Gastrocnemius medialis (tissue), 4 donors: ENCODE measurements around the gene MYT1. TPM values are rescaled to one million over a fixed set of nuclear protein-coding genes. Genes with fewer than 3 reads are reported as not detected.

Experiments used
- ATAC-seq, 2 donors: fragments of 150-250 bp; one replicate each; pipeline ENCODE4 v1.9.1; 2016
- DNase-seq, 2 donors: peaks; one replicate each; pipeline ENCODE4 v3.0.0-alpha.2; 2019
- H3K27ac ChIP-seq, 4 donors: fragments of 200-600 bp; sonication (generic); 1 replicate in 1 of 4; 2 replicates in 3 of 4; pipeline ENCODE4 v1.5.1; 2016 to 2018; ENCODE audit warnings: mild to moderate bottlenecking in 2 of 4, moderate library complexity in 1 of 4
- H3K27me3 ChIP-seq, 3 donors: fragments of 200-600 bp; sonication (generic) in 2 of 3; 1 replicate in 1 of 3; 2 replicates in 2 of 3; pipeline versions ENCODE4 v1.5.1 to v1.6.0; 2016 to 2019; ENCODE audit warnings: mild to moderate bottlenecking in 1 of 3, moderate library complexity in 1 of 3
- H3K36me3 ChIP-seq, 2 donors: fragments of 200-600 bp; sonication (generic) in 1 of 2; one replicate each; pipeline ENCODE4 v1.5.1; 2017 to 2018
- H3K4me1 ChIP-seq, 2 donors: fragments of 200-600 bp; sonication (generic) in 1 of 2; one replicate each; pipeline ENCODE4 v1.5.1; 2016 to 2017; ENCODE audit warnings: mild to moderate bottlenecking in 2 of 2
- H3K4me3 ChIP-seq, 4 donors: fragments of 200-600 bp; sonication (generic) in 3 of 4; 1 replicate in 1 of 4; 2 replicates in 3 of 4; pipeline ENCODE4 v1.5.1; 2016 to 2019; ENCODE audit warnings: mild to moderate bottlenecking in 2 of 4
- H3K9me3 ChIP-seq, 3 donors: fragments of 200-600 bp; sonication (generic) in 2 of 3; 1 replicate in 1 of 3; 2 replicates in 2 of 3; pipeline ENCODE4 v1.5.1; 2016 to 2019
- POLR2A ChIP-seq, 2 donors: fragments of 450-650 bp; IDR thresholded peaks; one replicate each; pipeline ENCODE4 v1.6.1; 2017; ENCODE audit warnings: antibody characterized with exemption in 2 of 2, mild to moderate bottlenecking in 2 of 2, moderate library complexity in 2 of 2
- in situ Hi-C, 4 donors: fragments of 200-750 bp; cut with MboI; loops; one replicate each; pipeline versions ENCODE4 v1.15.0 to v1.8.0; 2017; ENCODE audit warnings: low sequenced_read_pairs in 4 of 4
- intact Hi-C: fragments of 100-400 bp; cut with DNase I; formaldehyde crosslinking; loops from one replicate; pipeline ENCODE4 v1.15.1; 2023; ENCODE audit warnings: low total_unique reads
- total RNA-seq, 4 donors: library from RNA; depleted of rRNA; stranded (reverse); fragments of >200 nt; gene quantifications; one replicate each; pipeline versions ENCODE4 v1.1.0 to v1.2.3, GENCODE V29; 2016
- TF ChIP-seq, protein P1 (sequence below), 5 experiments: fragments of 450-650 bp in 3 of 5; fragments of 200-600 bp in 2 of 5; sonication (generic) in 2 of 5; IDR thresholded peaks in 4 of 5; conservative IDR thresholded peaks in 1 of 5; 1 replicate in 4 of 5; 2 replicates in 1 of 5; pipeline ENCODE4 v1.5.1; 2016 to 2019; ENCODE audit warnings: antibody characterized with exemption in 5 of 5, mild to moderate bottlenecking in 3 of 5, moderate library complexity in 3 of 5

Gene MYT1
- total RNA-seq, 4 donors from 2014 or later, result not detected

DNA sequence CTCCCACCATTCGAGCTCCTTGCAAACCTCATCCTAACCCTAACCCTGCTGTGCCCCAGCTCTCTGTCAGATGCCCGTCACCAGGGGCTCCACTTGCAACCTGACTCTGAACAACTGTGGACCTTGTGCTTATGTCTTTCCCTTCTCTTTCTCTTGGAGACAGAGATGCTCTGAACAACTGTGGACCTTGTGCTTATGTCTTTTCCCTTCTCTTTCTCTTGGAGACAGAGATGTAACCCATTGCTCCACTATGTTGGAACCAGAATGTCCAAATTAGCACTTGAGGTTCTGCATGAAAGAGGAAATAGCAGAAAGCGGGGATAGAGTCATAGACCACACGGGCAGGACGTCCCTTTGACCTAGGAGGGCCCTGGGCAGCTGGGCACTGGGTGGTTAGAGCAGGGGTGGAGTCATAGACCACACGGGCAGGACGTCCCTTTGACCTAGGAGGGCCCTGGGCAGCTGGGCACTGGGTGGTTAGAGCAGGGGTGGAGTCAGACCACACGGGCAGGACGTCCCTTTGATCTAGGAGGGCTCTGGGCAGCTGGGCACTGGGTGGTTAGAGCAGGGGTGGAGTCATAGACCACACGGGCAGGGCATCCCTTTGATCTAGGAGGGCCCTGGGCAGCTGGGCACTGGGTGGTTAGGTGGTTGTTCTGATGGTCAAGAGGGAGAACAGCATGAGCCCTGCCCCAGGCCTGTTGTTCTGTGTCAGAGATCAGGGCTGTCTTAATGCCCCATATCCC lies 113.5 kb downstream of the MYT1 start:
- no peaks in the 10 kb centered on the region for H3K27me3 ChIP-seq
- no peaks in the 10 kb centered on the region for H3K9me3 ChIP-seq
- TF ChIP-seq, protein P1, sequence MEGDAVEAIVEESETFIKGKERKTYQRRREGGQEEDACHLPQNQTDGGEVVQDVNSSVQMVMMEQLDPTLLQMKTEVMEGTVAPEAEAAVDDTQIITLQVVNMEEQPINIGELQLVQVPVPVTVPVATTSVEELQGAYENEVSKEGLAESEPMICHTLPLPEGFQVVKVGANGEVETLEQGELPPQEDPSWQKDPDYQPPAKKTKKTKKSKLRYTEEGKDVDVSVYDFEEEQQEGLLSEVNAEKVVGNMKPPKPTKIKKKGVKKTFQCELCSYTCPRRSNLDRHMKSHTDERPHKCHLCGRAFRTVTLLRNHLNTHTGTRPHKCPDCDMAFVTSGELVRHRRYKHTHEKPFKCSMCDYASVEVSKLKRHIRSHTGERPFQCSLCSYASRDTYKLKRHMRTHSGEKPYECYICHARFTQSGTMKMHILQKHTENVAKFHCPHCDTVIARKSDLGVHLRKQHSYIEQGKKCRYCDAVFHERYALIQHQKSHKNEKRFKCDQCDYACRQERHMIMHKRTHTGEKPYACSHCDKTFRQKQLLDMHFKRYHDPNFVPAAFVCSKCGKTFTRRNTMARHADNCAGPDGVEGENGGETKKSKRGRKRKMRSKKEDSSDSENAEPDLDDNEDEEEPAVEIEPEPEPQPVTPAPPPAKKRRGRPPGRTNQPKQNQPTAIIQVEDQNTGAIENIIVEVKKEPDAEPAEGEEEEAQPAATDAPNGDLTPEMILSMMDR (IDR thresholded peaks at IDR 0.05 in 4 of 5, conservative IDR thresholded peaks at IDR 0.05 in 1 of 5), result no peak
- no peak for TF ChIP-seq POLR2A (IDR thresholded peaks at IDR 0.05)
- no peaks in the 10 kb centered on the region for H3K36me3 ChIP-seq
- no peak for DNase-seq
- intact Hi-C loops, result no loop called here
- H3K27ac ChIP-seq, result no peak overlapping the region
- H3K4me3 ChIP-seq, result no peak overlapping the region
- no peaks in the 10 kb centered on the region for H3K4me1 ChIP-seq
- in situ Hi-C loops, result no loop called here
- ATAC-seq, result no peak

DNA sequence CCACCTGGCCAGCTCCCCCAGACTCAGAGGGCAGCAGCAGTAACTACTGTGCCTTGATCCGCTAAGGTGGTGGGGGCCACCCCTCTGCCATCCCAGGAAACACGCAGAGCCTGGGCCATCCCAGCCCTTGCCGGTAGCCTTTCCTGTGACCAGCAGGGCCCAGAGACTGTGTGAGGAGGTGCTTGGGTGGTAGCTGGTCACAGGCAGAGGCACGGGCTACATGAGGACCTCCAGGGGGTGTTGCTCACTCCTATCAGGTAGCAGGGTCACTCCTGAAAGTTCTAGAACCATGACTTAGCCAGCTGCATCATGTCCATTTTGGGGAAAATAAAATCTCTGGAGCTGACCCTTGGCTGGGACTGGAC lies 114.0 kb downstream of the MYT1 start:
- no peaks in the 10 kb centered on the region for H3K27me3 ChIP-seq
- DNase-seq (no peak), ATAC-seq (no peak)
- TF ChIP-seq, protein P1 (IDR thresholded peaks at IDR 0.05 in 4 of 5, conservative IDR thresholded peaks at IDR 0.05 in 1 of 5), result no peak
- no peaks in the 10 kb centered on the region for H3K9me3 ChIP-seq
- H3K4me3 ChIP-seq, result no peak overlapping the region
- intact Hi-C loops, result no loop called here
- H3K27ac ChIP-seq, result no peak overlapping the region
- no peaks in the 10 kb centered on the region for H3K36me3 ChIP-seq
- in situ Hi-C loops, result no loop called here
- H3K4me1 ChIP-seq, result no peaks in the 10 kb centered on the region

DNA sequence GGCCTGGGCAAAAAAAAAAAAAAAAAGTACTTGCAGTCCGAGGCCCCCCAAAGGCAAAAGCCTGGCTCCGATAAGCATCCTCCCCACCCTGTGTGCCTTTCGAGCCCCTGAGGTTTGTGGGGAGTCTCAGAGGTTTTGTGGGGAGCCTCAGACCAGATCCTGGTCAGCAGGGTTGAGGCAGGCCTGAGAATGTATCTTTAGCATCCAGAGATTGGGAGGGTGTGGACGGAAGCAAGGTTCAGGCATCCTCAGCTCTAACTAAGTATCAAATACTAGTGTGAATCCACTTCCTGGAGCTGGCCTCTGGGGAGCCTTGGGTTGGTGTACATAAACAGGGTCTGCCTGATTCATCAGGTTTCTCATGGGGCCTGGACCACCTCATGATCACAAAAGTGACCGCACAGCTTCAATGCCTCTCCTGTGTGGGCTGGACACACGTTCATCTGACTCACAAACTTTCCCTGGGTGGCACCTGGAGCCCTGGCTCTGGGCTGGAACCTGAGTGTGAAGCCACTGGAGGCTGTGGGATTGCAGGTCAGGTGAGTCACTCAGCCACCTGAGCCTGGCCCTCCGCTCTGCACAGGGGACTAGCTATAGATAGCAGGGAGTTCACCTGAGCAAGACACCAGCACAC lies 115.7 kb downstream of the MYT1 start:
- no peaks in the 10 kb centered on the region for H3K9me3 ChIP-seq
- no peak for ATAC-seq
- intact Hi-C loops (no loop called here), in situ Hi-C loops (no loop called here)
- no peak for DNase-seq
- H3K36me3 ChIP-seq, result no peaks in the 10 kb centered on the region
- TF ChIP-seq, protein P1 (IDR thresholded peaks at IDR 0.05 in 4 of 5, conservative IDR thresholded peaks at IDR 0.05 in 1 of 5), result no peak
- no peak for TF ChIP-seq POLR2A (IDR thresholded peaks at IDR 0.05)
- no peak overlapping the region for H3K4me3 ChIP-seq
- H3K27ac ChIP-seq, result no peak overlapping the region
- H3K27me3 ChIP-seq, result no peaks in the 10 kb centered on the region
- no peaks in the 10 kb centered on the region for H3K4me1 ChIP-seq

DNA sequence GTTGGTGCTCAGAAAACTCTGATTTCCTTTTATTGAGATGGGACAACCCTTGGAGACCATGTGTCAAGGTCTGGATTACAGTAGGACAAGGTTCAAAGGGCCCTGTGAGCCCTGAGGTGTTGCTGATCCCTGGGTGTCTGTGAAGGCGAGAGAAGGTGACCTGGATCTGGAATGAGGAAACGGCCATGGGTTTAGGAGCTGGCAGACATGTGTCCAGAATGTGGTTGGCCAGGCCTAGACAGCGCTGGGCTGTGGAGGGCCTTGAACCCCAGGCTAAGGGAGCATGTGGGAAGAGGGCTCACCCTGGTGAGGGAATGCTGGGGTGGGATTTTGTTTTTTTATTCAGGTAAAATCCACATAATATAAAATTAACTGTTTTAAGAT lies 116.2 kb downstream of the MYT1 start:
- Histone ChIP-seq H3K27me3 (no peaks in the 10 kb centered on the region), H3K4me3 (no peak overlapping the region), H3K36me3 (no peaks in the 10 kb centered on the region), H3K27ac (no peak overlapping the region), H3K9me3 (no peaks in the 10 kb centered on the region), H3K4me1 (no peaks in the 10 kb centered on the region)
- DNase-seq, result no peak
- in situ Hi-C loops, result no loop called here
- TF ChIP-seq POLR2A (IDR thresholded peaks at IDR 0.05), result no peak
- TF ChIP-seq, protein P1 (IDR thresholded peaks at IDR 0.05 in 4 of 5, conservative IDR thresholded peaks at IDR 0.05 in 1 of 5), result no peak
- intact Hi-C loops, result no loop called here
- ATAC-seq, result no peak
